Activated T-cell treated with anti-CD3 and anti-CD28 coated beads, Interleukin-2, amount 50 U/mL, for 1 hour (primary cell): ENCODE measurements around the gene ADAMTS12.

Source experiments
- DNase-seq: peaks from one replicate; pipeline ENCODE4 v3.0.0-alpha.2; 2020

Gene ADAMTS12

GRCh38 chr5:33509036-33509435, 382.8 kb downstream of the ADAMTS12 start:
- DNase-seq = no peak

- DNase-seq = no peak
Observed at GRCh38 chr5:33507426-33507825, 384.4 kb downstream of the ADAMTS12 start.

GRCh38 chr5:33504570-33504969, 387.2 kb downstream of the ADAMTS12 start:
- no peak for DNase-seq

DNA sequence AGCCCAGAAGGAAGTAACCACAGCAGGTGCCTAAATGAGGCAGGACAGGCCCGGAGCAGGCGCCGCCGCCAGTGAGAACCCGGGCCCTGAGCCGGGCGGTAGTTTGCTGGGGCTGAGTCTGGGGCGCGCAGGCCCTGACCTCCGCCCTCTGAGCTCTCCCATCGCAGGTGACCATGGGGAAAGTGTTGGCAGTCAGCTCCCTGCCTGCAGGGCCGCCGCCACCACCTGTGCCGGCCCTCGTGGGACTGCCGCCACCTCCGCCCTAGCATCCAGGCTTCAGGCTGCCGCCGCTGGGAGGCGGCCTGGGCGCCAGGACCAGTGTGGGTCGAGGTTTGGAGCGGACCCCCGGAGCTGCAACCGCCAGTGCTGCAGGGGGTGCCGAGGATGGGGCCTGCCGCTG, 389.9 kb downstream of the ADAMTS12 start:
- no peak for DNase-seq

GRCh38 chr5:33501260-33501659, 390.5 kb downstream of the ADAMTS12 start:
- DNase-seq = no peak

GRCh38 chr5:33494466-33494865, 397.3 kb downstream of the ADAMTS12 start:
- no peak for DNase-seq

DNA sequence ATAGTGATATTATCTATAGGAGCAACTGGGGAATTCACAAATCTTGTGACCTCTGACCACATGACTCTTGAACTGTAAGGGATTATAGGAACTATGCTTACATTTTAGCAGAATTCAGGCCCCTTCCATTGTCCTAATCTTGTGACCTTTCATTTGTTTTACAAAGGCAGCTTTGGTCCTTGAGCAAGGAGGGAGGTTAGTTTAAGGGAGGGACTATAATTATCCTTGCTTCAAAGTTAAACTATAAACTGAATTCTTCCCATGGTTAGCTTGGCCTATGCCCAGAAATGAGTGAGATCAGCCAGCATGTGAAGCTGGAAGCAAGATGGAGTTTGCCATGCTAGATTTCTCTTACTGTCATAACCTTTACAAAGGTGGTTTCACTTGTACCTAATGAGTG, 399.8 kb downstream of the ADAMTS12 start:
- no peak for DNase-seq

DNA sequence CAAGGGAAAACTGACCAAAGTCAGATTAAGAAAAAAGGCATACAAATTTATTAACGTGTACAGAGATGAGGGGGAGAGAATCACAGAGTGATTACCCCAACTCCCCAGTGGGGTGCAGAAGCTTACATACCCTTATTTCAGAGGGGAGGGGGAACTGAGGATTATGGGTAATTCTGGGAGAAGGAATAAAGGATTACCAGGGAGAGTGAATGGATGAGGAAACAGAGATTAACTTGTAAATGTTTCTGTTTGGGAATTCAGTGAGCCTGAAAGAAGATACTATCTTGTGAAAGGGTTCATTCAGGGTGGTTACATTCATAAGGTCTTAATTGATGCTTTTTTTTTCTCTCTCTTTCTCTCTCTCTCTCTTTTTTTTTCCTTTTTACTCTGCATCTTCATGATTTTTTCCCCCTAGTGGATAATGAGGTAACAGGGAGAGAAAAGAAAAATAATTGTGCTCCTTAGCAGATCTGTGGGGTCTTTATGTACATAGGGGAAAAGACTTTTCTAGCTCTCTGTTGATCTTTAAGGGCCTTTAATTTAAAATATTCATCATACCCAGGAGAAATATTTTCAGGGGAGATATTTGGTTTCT, 401.6 kb downstream of the ADAMTS12 start:
- DNase-seq = no peak

DNA sequence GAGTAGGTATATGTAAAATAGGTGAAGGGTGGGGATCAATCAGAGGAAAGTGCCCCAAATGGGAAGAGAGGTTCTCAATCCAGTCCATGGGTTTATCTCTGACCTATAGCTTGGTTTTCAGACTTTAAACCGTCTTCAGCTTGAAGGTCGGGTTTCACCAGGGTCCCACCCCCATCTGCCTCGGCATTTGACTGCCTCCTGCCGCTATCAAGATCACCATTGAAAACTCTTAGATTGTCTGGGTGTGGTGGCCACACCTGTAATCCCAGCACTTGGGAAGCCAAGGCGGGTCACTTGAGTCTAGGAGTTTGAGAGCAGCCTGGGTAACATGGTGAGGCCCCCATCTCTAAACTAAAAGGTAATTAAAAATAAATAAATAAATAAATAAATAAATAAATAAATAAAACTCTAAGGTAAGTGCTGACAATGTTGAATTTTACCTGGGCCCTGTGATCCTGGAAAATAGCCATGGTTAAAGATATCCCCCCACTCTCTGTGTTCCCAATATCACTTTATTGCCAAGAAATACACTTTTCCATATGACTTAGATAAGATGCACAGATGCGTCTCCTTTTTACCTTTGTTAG, 402.2 kb downstream of the ADAMTS12 start:
- DNase-seq = no peak

DNA sequence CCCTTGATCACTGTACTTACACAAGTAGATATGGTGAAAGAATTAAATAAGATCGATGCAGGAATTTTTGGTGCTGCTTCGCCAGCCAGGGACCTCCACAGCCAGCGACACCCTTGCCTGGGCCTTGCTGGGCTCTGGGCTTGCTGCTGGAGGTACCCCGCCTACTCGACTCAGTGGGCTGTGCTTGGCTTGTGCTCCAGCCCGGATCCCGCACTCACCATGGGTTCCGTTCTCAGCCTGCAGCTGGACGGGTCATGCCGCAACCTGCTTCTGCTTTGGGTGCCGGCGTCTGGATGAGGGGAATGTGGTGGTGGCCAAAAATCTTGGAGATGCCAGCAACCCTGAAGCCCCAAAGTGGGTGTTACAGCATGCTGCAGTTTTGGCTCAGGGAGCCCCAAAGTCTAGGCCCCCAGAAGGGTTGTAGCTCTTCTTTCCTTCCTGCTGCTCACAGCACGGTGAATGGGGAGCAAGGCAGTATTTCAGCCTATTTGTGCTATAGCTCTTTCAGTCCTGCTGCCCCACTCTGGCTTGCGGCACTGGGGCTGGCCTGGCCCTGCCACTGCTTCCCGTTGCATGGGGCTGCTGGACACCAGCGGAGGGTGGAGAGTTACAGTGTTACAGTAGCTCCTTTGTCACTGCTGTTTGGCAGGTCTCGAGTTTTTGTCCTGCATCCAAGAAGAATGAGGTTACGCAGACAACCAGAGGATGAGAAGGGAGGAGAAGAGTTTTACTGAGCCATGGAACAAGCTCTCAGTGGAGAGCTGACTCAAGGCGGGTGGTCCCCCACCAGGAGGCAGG, 403.0 kb downstream of the ADAMTS12 start:
- no peak for DNase-seq

GRCh38 chr5:33487236-33487635, 404.6 kb downstream of the ADAMTS12 start:
- no peak for DNase-seq

DNA sequence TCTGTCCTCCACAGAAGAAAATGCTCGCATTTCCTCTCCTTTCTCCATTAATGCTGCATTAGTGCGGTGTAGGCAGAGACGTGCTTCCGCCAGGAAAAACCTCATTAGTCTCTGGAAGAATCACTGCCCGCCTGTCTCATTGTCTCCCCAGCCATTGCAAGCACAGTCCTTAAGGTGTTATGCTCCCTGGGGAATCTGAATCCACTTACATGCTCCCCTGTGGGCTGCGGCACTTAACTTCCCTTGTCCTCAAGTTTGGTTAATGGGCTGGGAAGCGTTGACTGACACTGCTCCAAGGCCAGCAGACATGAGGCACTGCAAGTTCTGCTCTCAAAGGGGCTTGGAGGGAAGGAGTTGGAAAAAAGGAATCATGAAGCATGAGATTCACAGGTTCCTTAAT, 409.5 kb downstream of the ADAMTS12 start:
- no peak for DNase-seq

DNA sequence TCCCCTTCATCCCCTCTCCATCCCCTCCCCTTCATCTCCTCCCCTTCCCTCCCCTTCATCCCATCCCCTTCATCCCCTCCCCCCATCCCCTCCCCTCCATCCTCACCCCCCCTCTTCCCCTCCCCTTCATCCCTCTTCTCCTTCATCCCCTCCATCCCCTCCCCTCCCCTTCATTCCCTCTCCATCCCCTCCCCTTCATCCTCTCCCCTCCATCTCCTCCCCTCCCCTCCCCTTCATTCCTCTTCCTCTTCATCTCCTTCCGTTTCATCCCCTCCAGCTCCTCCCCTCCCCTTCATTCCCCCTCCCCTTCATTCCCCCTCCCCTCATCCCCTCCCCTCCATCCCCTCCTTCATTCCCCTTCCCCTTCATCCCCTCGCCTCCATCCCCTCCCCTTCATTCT, 410.9 kb downstream of the ADAMTS12 start:
- DNase-seq = no peak

- DNase-seq = no peak
Observed at GRCh38 chr5:33479311-33479710, 412.5 kb downstream of the ADAMTS12 start.

DNA sequence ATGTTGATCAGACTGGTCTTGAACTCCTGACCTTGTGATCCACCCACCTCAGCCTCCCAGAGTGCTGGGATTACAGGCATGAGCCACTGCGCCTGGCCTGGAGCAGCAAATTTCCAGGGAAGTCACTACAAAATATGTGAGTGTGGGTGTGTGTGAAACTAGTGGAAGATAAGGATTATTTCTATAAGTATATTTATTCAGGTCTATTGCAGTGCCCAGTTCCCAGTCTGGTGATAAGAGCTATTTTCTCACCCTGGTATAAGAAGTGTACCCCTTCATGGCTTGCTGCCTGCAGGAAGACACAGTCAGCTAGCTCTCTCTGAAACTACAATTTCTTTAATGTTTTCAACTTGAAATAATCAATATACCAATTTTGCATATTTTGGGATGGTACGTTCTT, 414.0 kb downstream of the ADAMTS12 start:
- DNase-seq = no peak

GRCh38 chr5:33476992-33477391, 414.8 kb downstream of the ADAMTS12 start:
- DNase-seq = no peak

DNA sequence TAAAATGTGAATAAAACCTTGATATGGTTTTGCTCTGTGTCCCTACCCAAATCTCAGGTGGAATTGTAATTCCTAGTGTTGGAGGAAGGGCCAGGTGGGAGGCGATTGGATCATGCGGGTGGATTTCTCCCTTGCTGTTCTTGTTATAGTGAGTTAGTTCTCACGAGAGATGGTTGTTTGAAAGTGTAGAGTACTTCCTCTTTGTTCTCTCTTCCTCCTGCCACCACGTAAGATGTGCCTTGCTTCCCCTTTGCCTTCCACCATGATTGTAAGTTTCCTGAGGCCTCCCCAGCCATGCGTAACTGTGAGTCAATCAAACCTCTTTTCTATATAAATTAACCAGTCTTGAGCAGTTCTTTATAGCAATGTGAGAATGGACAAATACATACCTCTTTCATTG, 416.1 kb downstream of the ADAMTS12 start:
- no peak for DNase-seq

DNA sequence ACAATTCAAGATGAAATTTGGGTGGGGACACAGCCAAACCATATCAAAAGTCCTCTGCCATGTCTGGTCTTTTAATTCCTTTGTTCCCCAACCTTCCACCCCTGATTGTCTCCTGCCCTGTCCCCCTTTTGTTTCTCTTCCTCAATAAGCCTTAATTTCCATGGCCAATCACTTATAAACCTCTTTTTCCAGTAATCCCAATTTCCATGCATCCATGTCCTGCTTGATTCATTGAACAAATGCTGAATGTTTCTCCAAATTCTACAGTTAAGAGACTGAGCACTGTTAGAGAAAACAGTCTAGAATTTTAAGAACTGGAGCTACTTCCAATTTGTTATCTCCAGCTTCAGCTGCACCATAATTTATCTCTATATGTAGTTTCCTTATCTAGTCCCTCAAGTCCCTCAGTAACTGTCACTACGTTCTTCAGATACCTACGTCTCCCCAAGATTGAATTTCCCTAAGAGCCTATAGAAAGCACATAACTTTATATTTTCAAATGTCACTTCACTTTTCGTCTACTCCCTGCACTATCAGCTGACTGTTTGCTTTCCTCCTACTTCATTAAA, 416.8 kb downstream of the ADAMTS12 start:
- DNase-seq = no peak

GRCh38 chr5:33474004-33474403, 417.8 kb downstream of the ADAMTS12 start:
- no peak for DNase-seq
